ENCODE measurements around the gene DNM3. TPM values are rescaled to one million over a fixed set of nuclear protein-coding genes. Genes with fewer than 3 reads are reported as not detected.
"Not testable (repeated sequence)": the region's sequence is repeated elsewhere in the genome, so short reads cannot be mapped to it uniquely, and the experiment has no call there.

DNM3 gene
- total and polyA plus RNA-seq, 2 donors (not counting 3 experiments of a cell fraction or from before 2014, with no cell fraction given), result 1.4 to 2.5 TPM

DNA sequence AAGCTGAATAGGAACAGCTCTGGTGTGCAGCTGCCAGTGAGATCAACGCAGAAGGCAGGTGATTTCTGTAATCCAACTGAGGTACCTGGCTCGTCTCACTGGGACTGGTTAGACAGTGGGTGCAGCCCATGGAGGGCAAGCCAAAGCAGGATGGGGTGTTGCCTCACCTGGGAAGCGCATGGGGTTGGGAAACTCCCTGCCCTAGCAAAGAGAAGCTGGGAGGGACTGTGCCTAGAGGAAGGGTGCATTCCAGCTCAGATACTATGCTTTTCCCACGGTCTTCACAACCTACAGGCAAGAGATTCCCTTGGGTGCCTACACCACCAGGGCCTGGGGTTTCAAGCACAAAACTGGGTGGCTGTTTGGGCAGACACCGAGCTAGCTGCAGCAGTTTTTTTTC, 183.2 kb downstream of the DNM3 start:
- ChIA-PET CTCF (interaction anchor here (0.9 to 1.6 kb wide), 2 partner anchors 21 to 420 kb away, joined by 3 to 7 read pairs; no protein-coding TSS in a partner anchor), POLR2A (no interaction called here)
- Histone ChIP-seq H3K9me3 (replicated peaks; ENCODE audit: control insufficient read depth, insufficient read depth, low read length) (no peaks in the 10 kb centered on the region), H3K4me1 (ENCODE audit: control insufficient read depth, extremely low read depth, insufficient read depth, low read length) (no peaks in the 10 kb centered on the region), H2AFZ (ENCODE audit: low read depth, low read length) (no peak overlapping the region), H3K79me2 (ENCODE audit: control insufficient read depth, insufficient read depth, low read length) (no peaks in the 10 kb centered on the region), H3K9me1 (replicated peaks; ENCODE audit: control insufficient read depth, extremely low read depth, insufficient read depth, low read length) (no peaks in the 10 kb centered on the region), H4K20me1 (replicated peaks; ENCODE audit: control insufficient read depth, extremely low read depth, insufficient read depth, low read length) (no peaks in the 10 kb centered on the region), H3K4me2 (ENCODE audit: insufficient read depth, low read length) (no peak overlapping the region), H3K9ac (replicated peaks; ENCODE audit: extremely low read depth, insufficient read depth, low read length) (no peak overlapping the region), H3K4me3 (replicated peaks in 1 of 3; ENCODE audit: insufficient read depth in 1 of 3, low read depth in 1 of 3, low read length in 3 of 3) (no peak overlapping the region), H3K27ac (ENCODE audit: insufficient read depth, low read depth, low read length) (no peak overlapping the region), H3K27me3 (ENCODE audit: control insufficient read depth in 2 of 2, insufficient read depth in 2 of 2, low read length in 2 of 2) (no peaks in the 10 kb centered on the region), H3K36me3 (ENCODE audit: control insufficient read depth in 2 of 2, extremely low read depth in 1 of 2, insufficient read depth in 2 of 2, low read length in 2 of 2) (no peaks in the 10 kb centered on the region)
- no TSS peak for BruUV-seq (replicated peaks)
- FAIRE-seq (no peak), DNase-seq (ENCODE audit: low read depth, low spot score) (no peak)
- intact Hi-C loops (cut with micrococcal nuclease) (no loop called here), dilution Hi-C loops (cut with MboI; ENCODE audit: extremely low pct_ligation_motif_present, low sequenced_read_pairs) (loop anchor here (25.0 kb wide), 1 partner anchor 388 kb away; the partner anchor contains the start of gene C1orf105)
- TF ChIP-seq POLR2A (IDR thresholded peaks at IDR 0.05; ENCODE audit: low read depth, low read length) (no peak), EZH2 (IDR thresholded peaks at IDR 0.05; ENCODE audit: borderline replicate concordance, low read depth, low read length, severe bottlenecking) (no peak), JUN (IDR thresholded peaks at IDR 0.05; ENCODE audit: borderline replicate concordance, insufficient read depth, insufficient read length, low read depth) (no peak), FOS (IDR thresholded peaks at IDR 0.05; ENCODE audit: borderline replicate concordance, insufficient read depth, low read length) (no peak), MYC (IDR thresholded peaks at IDR 0.05; ENCODE audit: low read depth, low read length) (no peak), POLR2AphosphoS5 (IDR thresholded peaks at IDR 0.05; ENCODE audit: insufficient read depth, low read depth, low read length) (no peak), GATA2 (IDR thresholded peaks at IDR 0.05; ENCODE audit: insufficient read depth, insufficient read length, low read depth, low read length) (no peak)
- TF ChIP-seq, protein P1, sequence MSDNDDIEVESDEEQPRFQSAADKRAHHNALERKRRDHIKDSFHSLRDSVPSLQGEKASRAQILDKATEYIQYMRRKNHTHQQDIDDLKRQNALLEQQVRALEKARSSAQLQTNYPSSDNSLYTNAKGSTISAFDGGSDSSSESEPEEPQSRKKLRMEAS (IDR thresholded peaks at IDR 0.05; ENCODE audit: insufficient read depth, insufficient read length), result no peak
- TF ChIP-seq, protein P2, sequence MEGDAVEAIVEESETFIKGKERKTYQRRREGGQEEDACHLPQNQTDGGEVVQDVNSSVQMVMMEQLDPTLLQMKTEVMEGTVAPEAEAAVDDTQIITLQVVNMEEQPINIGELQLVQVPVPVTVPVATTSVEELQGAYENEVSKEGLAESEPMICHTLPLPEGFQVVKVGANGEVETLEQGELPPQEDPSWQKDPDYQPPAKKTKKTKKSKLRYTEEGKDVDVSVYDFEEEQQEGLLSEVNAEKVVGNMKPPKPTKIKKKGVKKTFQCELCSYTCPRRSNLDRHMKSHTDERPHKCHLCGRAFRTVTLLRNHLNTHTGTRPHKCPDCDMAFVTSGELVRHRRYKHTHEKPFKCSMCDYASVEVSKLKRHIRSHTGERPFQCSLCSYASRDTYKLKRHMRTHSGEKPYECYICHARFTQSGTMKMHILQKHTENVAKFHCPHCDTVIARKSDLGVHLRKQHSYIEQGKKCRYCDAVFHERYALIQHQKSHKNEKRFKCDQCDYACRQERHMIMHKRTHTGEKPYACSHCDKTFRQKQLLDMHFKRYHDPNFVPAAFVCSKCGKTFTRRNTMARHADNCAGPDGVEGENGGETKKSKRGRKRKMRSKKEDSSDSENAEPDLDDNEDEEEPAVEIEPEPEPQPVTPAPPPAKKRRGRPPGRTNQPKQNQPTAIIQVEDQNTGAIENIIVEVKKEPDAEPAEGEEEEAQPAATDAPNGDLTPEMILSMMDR (IDR thresholded peaks at IDR 0.05; ENCODE audit: extremely low read depth in 1 of 2, insufficient read depth in 1 of 2, low read depth in 1 of 2, low read length in 2 of 2), result no peak

DNA sequence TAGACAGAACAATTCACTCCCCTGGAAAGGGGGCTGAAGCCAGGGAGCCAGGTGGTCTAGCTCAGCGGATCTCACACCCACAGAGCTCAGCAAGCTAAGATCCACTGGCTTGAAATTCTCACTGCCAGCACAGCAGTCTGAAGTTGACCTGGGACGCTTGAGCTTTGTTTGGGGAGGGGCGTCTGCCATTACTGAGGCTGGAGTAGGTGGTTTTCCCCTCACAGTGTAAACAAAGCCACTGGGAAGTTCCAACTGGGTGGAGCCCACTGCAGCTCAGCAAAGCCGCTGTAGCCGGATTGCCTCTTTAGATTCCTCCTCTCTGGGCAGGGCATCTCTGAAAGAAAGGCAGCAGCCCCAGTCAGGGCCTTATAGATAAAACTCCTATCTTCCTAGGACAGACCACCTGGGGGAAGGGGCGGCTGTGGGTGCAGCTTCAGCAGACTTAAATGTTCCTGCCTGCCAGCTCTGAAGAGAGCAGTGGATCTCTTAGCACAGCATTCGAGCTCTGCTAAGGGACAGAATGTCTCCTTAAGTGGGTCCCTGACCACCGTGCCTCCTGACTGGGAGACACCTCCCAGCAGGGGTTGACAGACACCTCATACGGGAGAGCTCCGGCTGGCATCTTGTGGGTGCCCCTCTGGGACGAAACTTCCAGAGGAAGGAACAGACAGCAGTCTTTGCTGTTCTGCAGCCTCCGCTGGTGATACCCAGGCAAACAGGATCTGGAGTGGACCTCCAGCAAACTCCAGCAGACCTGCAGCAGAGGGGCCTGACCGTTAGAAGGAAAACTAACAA, 183.8 kb downstream of the DNM3 start:
- DNase-seq (ENCODE audit: low read depth, low spot score); H3K4me3 ChIP-seq (replicated peaks in 1 of 3; ENCODE audit: insufficient read depth in 1 of 3, low read depth in 1 of 3, low read length in 3 of 3); BruUV-seq (replicated peaks); H3K4me1 ChIP-seq (ENCODE audit: control insufficient read depth, extremely low read depth, insufficient read depth, low read length); intact Hi-C loops (cut with micrococcal nuclease); H3K4me2 ChIP-seq (ENCODE audit: insufficient read depth, low read length); H3K9ac ChIP-seq (replicated peaks; ENCODE audit: extremely low read depth, insufficient read depth, low read length); FAIRE-seq; H3K9me1 ChIP-seq (replicated peaks; ENCODE audit: control insufficient read depth, extremely low read depth, insufficient read depth, low read length); H3K36me3 ChIP-seq (ENCODE audit: control insufficient read depth in 2 of 2, extremely low read depth in 1 of 2, insufficient read depth in 2 of 2, low read length in 2 of 2); H2AFZ ChIP-seq (ENCODE audit: low read depth, low read length); H3K27ac ChIP-seq (ENCODE audit: insufficient read depth, low read depth, low read length); H4K20me1 ChIP-seq (replicated peaks; ENCODE audit: control insufficient read depth, extremely low read depth, insufficient read depth, low read length); H3K9me3 ChIP-seq (replicated peaks; ENCODE audit: control insufficient read depth, insufficient read depth, low read length); POLR2A ChIA-PET; H3K79me2 ChIP-seq (ENCODE audit: control insufficient read depth, insufficient read depth, low read length); H3K27me3 ChIP-seq (ENCODE audit: control insufficient read depth in 2 of 2, insufficient read depth in 2 of 2, low read length in 2 of 2): not testable (repeated sequence)
- CTCF ChIA-PET, result interaction anchor here (0.9 to 1.6 kb wide), 2 partner anchors 22 to 420 kb away, joined by 3 to 7 read pairs; no protein-coding TSS in a partner anchor
- dilution Hi-C loops (cut with MboI; ENCODE audit: extremely low pct_ligation_motif_present, low sequenced_read_pairs), result loop anchor here (25.0 kb wide), 1 partner anchor 387 kb away; the partner anchor contains the start of gene C1orf105
